RPMI8226 (cell line): Measurements from ENCODE around the gene SMURF2.

Experiments
- DNase-seq: peaks from one replicate; pipeline ENCODE4 v3.0.0-alpha.2; 2015

Gene SMURF2

GRCh38 chr17:64532409-64532808, 129.7 kb downstream of the SMURF2 start:
- DNase-seq, result no peak

- no peak for DNase-seq
Measured at GRCh38 chr17:64531955-64532371, 130.1 kb downstream of the SMURF2 start.

- no peak for DNase-seq
Measured at GRCh38 chr17:64529221-64529620, 132.9 kb downstream of the SMURF2 start.

GRCh38 chr17:64527914-64528313, 134.2 kb downstream of the SMURF2 start:
- DNase-seq, result no peak

GRCh38 chr17:64520359-64520758, 141.7 kb downstream of the SMURF2 start:
- no peak for DNase-seq

- DNase-seq, result no peak
Measured at GRCh38 chr17:64519601-64520000, 142.5 kb downstream of the SMURF2 start.

- no peak for DNase-seq
Measured at GRCh38 chr17:64515829-64516228, 146.3 kb downstream of the SMURF2 start.

- no peak for DNase-seq
Measured at GRCh38 chr17:64515419-64515818, 146.7 kb downstream of the SMURF2 start.

- no peak for DNase-seq
Measured at GRCh38 chr17:64509179-64509578, 152.9 kb downstream of the SMURF2 start.

- no peak for DNase-seq
Measured at GRCh38 chr17:64508683-64509082, 153.4 kb downstream of the SMURF2 start.

GRCh38 chr17:64507413-64507782, 154.7 kb downstream of the SMURF2 start:
- peak; percentile 70 for DNase-seq

GRCh38 chr17:64506576-64507412, 155.3 kb downstream of the SMURF2 start, which contains the start of gene CEP95:
Gene CEP95, plus strand, starts transcription at chr17:64506977. Its CDS starts 121 bp downstream, at chr17:64507098.
- peak; percentile 91 for DNase-seq

GRCh38 chr17:64506201-64506575, 155.9 kb downstream of the SMURF2 start, which contains the start of gene DDX5:
Gene DDX5, minus strand, starts transcription at chr17:64506289. Its CDS starts 170 bp downstream, at chr17:64506119.
- DNase-seq, result peak; percentile 99

- DNase-seq, result peak; percentile 92
Measured at GRCh38 chr17:64505340-64506200, 156.5 kb downstream of the SMURF2 start.

- no peak for DNase-seq
Measured at GRCh38 chr17:64504769-64505339, 157.3 kb downstream of the SMURF2 start.

GRCh38 chr17:64503821-64504768, 158.0 kb downstream of the SMURF2 start:
- no peak for DNase-seq

GRCh38 chr17:64503341-64503740, 158.8 kb downstream of the SMURF2 start:
- DNase-seq, result no peak

GRCh38 chr17:64502809-64503208, 159.3 kb downstream of the SMURF2 start:
- DNase-seq, result no peak

GRCh38 chr17:64502021-64502420, 160.1 kb downstream of the SMURF2 start:
- DNase-seq, result no peak

GRCh38 chr17:64500862-64501765, 161.0 kb downstream of the SMURF2 start:
- DNase-seq, result no peak

GRCh38 chr17:64500487-64500859, 161.6 kb downstream of the SMURF2 start:
- DNase-seq, result no peak
